ENCODE results near the gene C1orf56.

DNA sequence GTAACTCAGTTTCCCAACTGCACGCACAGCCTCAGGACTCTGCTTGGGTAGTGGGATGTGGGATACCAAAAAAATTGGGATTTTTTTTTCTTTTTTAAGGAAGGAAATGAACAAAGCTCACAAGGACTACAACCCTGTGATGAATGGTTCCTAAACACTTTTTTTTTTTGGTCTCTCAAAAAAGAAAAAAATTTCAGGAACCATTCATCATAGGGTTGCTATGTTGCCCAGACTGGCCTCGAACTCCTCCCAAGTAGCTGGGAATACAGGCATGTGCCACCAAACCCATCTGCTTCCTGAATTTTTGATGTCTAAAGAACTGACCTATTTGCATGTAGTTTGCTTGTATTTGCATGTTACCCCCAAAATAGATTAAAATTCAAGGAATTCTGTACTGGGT is 47.6 kb upstream of the C1orf56 start:
- no peak for TF ChIP-seq REPIN1 (CRISPR knock-in tag; IDR thresholded peaks at IDR 0.05; ENCODE audit: borderline replicate concordance, low read depth)
- no peak for TF ChIP-seq ZBTB7A (CRISPR knock-in tag; IDR thresholded peaks at IDR 0.05)
- no peak for TF ChIP-seq ZNF569 (CRISPR knock-in tag; IDR thresholded peaks at IDR 0.05; ENCODE audit: borderline replicate concordance)
- TF ChIP-seq, protein P1, sequence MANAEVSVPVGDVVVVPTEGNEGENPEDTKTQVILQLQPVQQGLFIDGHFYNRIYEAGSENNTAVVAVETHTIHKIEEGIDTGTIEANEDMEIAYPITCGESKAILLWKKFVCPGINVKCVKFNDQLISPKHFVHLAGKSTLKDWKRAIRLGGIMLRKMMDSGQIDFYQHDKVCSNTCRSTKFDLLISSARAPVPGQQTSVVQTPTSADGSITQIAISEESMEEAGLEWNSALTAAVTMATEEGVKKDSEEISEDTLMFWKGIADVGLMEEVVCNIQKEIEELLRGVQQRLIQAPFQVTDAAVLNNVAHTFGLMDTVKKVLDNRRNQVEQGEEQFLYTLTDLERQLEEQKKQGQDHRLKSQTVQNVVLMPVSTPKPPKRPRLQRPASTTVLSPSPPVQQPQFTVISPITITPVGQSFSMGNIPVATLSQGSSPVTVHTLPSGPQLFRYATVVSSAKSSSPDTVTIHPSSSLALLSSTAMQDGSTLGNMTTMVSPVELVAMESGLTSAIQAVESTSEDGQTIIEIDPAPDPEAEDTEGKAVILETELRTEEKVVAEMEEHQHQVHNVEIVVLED (CRISPR knock-in tag; IDR thresholded peaks at IDR 0.05; ENCODE audit: borderline replicate concordance): no peak
- TF ChIP-seq, protein P2, sequence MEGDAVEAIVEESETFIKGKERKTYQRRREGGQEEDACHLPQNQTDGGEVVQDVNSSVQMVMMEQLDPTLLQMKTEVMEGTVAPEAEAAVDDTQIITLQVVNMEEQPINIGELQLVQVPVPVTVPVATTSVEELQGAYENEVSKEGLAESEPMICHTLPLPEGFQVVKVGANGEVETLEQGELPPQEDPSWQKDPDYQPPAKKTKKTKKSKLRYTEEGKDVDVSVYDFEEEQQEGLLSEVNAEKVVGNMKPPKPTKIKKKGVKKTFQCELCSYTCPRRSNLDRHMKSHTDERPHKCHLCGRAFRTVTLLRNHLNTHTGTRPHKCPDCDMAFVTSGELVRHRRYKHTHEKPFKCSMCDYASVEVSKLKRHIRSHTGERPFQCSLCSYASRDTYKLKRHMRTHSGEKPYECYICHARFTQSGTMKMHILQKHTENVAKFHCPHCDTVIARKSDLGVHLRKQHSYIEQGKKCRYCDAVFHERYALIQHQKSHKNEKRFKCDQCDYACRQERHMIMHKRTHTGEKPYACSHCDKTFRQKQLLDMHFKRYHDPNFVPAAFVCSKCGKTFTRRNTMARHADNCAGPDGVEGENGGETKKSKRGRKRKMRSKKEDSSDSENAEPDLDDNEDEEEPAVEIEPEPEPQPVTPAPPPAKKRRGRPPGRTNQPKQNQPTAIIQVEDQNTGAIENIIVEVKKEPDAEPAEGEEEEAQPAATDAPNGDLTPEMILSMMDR (CRISPR knock-in tag; IDR thresholded peaks at IDR 0.05): no peak
- TF ChIP-seq HMG20A (CRISPR knock-in tag; IDR thresholded peaks at IDR 0.05; ENCODE audit: borderline replicate concordance): no peak
- TF ChIP-seq, protein P3, sequence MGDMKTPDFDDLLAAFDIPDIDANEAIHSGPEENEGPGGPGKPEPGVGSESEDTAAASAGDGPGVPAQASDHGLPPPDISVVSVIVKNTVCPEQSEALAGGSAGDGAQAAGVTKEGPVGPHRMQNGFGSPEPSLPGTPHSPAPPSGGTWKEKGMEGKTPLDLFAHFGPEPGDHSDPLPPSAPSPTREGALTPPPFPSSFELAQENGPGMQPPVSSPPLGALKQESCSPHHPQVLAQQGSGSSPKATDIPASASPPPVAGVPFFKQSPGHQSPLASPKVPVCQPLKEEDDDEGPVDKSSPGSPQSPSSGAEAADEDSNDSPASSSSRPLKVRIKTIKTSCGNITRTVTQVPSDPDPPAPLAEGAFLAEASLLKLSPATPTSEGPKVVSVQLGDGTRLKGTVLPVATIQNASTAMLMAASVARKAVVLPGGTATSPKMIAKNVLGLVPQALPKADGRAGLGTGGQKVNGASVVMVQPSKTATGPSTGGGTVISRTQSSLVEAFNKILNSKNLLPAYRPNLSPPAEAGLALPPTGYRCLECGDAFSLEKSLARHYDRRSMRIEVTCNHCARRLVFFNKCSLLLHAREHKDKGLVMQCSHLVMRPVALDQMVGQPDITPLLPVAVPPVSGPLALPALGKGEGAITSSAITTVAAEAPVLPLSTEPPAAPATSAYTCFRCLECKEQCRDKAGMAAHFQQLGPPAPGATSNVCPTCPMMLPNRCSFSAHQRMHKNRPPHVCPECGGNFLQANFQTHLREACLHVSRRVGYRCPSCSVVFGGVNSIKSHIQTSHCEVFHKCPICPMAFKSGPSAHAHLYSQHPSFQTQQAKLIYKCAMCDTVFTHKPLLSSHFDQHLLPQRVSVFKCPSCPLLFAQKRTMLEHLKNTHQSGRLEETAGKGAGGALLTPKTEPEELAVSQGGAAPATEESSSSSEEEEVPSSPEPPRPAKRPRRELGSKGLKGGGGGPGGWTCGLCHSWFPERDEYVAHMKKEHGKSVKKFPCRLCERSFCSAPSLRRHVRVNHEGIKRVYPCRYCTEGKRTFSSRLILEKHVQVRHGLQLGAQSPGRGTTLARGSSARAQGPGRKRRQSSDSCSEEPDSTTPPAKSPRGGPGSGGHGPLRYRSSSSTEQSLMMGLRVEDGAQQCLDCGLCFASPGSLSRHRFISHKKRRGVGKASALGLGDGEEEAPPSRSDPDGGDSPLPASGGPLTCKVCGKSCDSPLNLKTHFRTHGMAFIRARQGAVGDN (CRISPR knock-in tag; IDR thresholded peaks at IDR 0.05): no peak
- no peak for TF ChIP-seq POLR2AphosphoS5 (IDR thresholded peaks at IDR 0.05; ENCODE audit: low read depth, low read length)
- no peak for TF ChIP-seq EP300 (IDR thresholded peaks at IDR 0.05; ENCODE audit: low read depth in 2 of 2, low read length in 2 of 2)
- no peak for TF ChIP-seq EP300 (CRISPR knock-in tag; IDR thresholded peaks at IDR 0.05; ENCODE audit: borderline replicate concordance)
- TF ChIP-seq ZNF160 (CRISPR knock-in tag; IDR thresholded peaks at IDR 0.05): no peak
- no peak for TF ChIP-seq ZNF331 (CRISPR knock-in tag; IDR thresholded peaks at IDR 0.05)
- no peak for TF ChIP-seq PHF8 (CRISPR knock-in tag; IDR thresholded peaks at IDR 0.05)
- TF ChIP-seq, protein P4, sequence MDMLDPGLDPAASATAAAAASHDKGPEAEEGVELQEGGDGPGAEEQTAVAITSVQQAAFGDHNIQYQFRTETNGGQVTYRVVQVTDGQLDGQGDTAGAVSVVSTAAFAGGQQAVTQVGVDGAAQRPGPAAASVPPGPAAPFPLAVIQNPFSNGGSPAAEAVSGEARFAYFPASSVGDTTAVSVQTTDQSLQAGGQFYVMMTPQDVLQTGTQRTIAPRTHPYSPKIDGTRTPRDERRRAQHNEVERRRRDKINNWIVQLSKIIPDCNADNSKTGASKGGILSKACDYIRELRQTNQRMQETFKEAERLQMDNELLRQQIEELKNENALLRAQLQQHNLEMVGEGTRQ (IDR thresholded peaks at IDR 0.05; ENCODE audit: low read depth, low read length): no peak
- TF ChIP-seq, protein P4 (CRISPR knock-in tag; IDR thresholded peaks at IDR 0.05; ENCODE audit: borderline replicate concordance): no peak
